Stimulated activated CD4-positive, alpha-beta T cell treated with anti-CD3 and anti-CD28 coated beads, Interleukin-15, amount 100 ng/mL, for 48 hours (primary cell): Measurements from ENCODE around the gene KCNAB3.

Experiments
- DNase-seq, 2 donors: peaks; one replicate each; pipeline ENCODE4 v3.0.0-alpha.2; 2020; ENCODE audit warnings: low read depth in 2 of 2

KCNAB3 gene

DNA sequence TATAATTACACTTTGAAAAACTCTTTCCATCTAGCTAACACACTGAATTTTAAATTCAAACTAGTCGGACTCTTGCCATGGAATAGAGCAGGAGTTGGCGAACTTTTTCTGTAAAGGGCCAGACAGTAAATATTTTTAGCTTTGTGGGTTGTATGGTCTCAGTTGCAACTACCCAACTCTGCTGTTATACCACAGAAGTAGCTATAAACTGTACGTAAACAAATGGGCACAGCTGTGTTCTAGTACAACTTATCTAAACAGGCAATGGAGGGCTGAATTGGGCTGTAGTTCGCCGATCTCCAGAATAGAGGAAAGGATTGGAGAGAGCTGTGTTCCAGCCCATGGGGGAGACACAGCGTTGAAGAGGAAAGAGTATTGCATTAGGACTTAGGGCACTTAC is 11.1 kb upstream of the KCNAB3 start:
- DNase-seq, result no peak

DNA sequence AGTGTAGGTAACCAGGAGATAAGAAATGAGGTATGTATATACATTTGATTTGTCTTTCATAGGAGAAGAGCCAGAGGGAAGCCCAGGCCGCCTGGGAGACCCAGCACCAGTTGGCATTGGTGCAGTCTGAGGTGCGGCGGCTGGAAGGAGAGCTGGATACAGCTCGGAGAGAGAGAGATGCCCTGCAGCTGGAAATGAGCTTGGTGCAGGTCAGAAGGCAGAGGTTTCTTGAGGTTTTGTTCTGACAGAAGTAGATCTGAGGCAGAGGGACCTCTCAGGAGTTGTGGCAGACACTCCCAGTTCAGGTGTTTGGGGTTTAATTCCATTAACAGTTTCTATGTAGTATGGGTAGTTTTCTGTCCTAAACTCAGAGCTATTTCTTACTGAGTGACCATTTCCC is 10.4 kb upstream of the KCNAB3 start:
- DNase-seq, result no peak

DNA sequence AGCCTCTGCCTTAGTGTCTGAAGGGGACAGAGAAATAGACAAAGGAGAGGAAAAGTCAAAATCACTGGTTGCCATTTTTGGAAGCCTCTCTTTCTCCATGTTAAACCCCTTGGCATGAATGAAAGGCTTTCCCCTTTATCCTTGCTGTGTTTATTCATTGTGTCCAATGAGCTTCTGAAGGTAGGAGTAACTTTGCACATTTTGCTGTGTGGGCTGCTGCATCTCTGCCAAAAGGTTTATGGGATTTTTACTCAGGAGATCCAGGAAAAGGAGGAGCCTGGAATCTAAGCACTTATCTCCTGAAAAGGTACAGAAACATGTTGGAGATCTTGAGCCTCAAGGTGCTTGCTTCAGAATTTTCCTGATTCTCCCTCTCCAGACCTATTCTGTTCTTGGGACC is 6.2 kb upstream of the KCNAB3 start:
- no peak for DNase-seq

DNA sequence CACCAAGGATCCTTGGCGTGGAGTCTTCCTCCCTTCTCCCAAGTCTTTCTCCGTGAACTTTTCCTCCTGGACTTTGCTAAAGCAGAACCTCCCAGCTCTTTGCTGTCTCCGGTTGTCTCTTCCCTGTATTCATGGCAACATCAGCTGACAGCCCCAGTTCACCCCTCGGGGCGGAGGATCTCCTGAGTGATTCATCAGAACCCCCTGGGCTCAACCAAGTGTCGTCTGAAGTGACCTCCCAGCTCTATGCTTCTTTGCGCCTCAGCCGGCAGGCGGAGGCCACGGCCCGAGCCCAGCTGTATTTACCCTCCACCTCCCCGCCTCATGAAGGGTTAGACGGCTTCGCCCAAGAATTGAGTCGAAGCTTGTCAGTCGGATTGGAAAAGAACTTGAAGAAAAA is 3.3 kb upstream of the KCNAB3 start:
- no peak for DNase-seq

DNA sequence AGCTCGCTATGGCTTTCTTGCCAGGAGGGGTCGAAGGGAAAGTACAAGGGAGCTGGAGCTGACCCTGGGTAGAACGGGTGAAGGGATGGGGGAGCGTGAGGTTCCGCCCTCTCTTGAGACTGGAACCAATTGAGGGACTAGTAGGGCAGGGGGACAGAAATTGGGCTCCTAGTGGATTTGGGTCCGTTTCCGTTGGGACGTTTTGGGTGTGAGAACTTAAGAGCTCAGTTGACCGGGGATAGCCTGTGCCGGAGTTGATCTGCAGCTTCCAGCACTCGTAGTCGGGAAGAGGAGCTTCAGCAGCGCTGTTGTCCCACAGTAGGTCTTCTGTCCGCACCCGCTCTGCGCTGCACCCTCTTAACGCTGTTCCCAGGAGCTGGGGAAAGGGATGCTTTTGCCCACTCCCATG is 2.8 kb upstream of the KCNAB3 start:
- DNase-seq, result no peak

DNA sequence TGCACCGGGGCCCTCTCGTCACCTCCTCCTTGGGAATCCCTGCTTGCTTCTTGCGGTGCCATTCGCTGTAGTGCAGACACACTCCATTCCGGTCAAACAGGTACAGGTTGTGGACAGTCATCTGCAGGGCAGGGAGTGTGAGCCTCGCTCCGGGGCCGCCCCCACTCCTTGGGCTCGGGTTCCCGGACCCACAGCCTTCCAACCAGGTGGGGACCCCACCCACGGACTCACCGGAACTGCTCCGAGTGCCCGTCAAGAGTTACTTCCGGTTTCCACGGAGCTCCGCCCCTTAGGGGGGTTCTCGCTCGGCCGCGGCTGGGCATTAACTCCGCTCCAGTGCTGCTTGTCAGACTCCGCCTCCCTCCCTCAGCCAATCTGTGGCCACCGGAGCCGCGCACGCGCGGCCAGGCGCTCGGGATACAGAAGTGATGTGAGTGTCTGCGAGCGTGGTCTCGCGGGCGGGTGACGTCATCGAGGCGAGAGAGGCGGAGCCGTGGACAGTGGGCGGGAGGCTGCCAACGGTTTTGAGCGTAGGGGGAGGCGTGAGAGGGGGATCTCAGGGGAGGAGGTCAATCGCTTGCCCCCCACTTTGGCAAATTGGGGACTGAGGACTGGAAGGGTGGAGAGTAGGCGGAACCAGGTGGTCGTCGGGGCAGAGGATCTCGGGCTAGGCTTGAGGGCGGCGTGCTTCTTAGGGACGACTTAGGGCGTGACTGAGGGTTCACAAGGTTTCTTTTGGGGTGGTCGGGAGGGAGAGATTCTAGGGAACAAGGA is 2.2 kb upstream of the KCNAB3 start, which contains the start of the genes CNTROB and TRAPPC1:
CNTROB (plus strand) TSS at position 498 of the 774 bp plus-strand sequence. CDS start 874 bp downstream, outside the sequence.
TRAPPC1 (minus strand) TSS at position 238 of the 774 bp plus-strand sequence; CDS start at position 121, 117 bp downstream.
- DNase-seq, result peak; percentile 99

DNA sequence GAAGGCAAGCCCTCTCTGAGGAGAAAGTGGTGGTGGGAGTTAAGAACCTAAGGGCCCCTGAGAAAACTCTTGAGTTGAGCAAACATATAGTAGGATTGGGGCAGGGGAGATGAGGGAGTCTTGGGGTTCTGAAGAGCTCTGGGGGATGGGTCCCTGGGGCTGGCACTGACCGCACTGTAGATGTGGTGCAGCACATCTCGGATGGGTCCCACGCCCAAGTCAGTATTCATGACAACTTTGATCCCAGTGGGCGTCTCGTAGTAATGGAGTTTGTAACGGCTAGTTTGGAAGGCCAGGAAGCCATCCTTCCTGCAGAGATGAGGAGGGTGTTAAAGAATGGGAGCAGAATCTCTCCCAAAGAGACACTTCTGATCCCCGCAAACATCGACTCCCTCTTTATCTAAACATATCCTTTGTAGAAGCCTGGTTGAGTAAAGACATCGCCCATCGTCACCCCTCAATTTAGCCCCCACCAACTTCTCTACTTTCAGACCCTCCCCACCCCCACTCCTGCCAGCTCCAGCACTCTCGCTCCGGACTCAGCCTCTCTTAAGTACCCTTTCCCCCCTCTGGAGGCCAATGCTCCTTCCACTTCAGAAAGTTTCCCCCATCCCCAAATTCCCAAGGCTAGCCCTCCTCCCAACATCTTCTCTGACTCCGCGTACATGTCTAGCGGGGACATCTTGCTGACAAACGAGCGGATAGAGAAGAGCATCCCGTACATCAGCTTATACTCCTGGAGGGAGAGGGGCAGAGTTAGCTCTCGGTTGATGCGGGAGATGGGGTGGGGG is 1.4 kb upstream of the KCNAB3 start:
- no peak for DNase-seq

DNA sequence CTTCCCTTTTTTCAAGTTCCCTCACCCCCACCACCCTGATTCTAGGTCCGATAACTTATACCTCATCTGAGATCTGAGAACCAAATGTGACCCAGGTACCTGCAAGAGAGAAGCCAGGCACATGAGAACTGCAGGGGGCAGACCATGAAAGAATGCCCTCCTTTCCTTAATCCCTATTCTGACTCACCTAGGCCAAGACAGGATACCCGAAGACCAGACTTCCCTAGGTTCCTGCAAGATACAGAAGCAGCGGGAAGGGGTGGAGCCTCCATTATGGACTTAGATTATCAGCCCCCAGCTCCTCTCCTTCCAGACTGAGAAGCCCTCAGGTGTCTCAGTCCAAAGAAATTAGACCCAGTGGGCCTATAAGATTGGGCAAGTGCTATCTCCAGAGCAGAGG is 2.1 kb downstream of the KCNAB3 start:
- no peak for DNase-seq

DNA sequence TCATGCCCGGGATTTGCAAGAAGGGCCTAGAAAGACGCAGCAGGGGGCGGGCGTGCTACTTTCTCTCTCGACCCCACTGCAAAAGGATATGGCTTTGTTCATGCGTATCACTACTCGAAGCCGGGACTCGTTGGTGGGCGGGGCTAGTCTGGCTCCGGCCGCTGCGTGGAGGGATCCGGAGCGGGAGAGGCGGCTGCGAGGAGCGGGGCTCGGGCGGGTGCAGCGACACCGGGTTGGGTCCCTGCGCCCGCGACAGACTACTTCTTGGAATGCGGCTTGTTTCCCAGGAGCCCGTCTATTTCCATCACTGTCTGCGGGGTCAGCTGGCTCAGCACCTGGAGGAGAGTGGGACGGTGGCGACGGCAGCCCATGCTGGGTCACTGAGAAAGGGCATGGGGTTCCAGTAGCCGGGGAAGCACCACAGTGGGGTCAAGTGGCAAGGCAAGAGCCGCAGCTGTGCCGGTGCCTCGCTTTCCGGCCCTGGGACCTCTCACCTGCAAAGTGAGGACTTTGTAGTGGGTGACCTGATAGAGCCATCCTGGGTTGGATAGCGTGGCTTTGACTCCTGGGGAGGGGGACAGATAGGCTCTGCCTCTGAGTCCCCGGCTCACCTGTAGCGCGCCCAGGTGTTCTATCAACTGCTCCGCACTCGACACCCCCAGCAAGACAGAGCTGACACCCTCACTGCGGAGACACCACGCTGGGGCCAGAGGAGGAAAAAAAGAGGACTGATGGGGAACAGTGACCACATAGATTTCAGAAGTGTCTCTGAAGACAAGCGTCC is 6.6 kb downstream of the KCNAB3 start:
- peak; percentile 64 to 75 for DNase-seq

DNA sequence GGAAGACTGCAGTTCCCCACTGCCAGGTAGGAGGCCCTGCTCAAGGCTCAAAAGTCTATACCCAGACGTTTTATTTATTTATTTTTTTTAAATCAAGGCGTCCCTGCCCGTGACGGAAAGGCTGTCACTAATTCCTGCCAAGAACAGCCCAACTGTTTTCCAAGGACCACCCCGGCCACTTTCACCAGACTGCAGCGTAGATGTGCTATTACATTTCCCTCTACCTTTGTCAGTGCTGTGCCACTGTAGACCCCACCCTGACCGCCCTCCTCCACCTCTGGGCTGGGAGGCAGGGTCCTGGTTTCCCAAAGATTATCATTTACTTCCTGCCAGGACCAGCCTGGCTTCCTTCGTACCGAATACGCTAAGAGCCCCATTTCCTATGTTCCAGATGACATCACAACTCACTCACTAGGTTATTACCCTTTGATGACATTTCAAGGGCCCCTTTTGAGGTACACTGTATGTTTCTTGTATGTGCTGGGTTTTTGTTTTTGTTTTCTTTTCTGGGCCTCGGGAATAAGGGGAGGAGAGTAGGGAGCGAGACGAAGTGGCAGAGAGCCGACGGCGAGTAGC is 7.3 kb downstream of the KCNAB3 start:
- DNase-seq, result no peak

DNA sequence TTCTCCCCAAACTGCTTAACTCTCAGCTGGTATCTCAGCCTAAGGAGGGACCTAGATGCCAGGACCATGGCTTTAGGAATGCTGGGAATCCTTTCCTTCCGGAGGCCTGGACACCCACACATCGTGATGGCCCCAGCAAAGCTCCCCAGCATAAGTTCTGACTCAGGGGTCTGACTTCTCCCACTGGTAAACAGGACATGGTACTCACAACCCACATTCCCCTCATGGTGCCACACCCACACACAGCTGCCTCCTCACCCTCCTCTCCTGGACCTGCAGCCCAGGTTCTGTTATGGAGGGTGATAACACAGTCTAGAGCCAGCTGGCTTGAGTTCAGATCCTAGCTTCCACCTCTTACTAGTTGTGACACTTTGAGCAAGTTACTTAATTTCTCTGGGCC is 12.8 kb downstream of the KCNAB3 start:
- no peak for DNase-seq

DNA sequence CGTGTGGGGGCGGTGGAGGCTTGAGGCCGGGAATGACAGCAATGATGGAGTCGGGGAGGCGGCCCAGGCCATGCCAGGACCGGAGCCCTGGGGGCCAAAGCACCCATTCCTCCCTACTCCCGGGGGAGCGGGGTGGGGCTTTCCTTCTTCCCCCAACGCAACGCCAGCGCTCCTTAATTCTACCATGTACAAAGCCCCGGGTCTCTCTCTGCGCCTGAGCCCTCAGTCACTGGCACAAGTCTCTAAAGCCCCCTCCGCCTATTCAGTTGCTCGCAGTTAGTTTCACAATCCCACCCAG is 13.3 kb downstream of the KCNAB3 start:
- DNase-seq, result no peak

DNA sequence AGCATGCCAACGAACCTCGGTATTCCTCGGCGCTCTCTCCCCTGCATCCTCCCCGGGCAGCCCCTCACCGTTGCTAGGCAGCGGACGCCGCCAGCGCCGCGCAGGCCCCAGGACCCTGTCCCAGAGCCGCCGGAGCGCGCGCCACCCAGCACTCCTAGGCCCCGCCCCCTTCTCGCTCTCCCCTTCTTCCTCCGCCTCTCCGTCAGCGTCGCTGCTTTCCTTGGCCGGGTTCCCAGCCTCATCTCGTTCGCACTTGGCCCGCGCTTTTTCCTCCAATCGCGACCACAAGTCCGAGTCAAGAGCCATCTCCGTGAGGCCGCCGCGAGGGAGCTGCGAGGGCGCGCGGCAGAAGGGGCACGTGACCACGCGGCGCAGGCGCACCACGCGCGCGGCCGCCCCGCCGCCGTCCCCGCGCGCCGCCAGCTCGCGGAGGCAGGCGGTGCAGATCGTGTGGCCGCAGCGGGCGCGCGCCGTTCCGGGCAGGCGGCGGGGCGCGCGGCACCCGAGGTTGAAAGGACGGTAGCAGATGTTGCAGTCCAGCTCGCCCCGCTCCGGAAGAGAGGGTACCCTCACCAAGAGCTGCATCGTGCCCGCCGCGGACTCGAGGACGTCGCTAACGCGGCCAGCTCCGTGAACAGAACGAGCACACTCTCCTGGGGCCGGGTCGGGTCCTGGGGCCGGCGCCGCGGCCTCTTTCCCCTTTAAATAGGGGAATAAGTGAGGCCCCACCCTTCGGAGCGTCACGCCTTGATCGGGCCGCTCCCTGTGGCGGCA is 13.9 kb downstream of the KCNAB3 start, which contains the start of gene RNF227:
RNF227 (minus strand) TSS at position 679 of the 774 bp plus-strand sequence; CDS start at position 585, 94 bp downstream.
- peak; percentile 86 to 88 for DNase-seq

DNA sequence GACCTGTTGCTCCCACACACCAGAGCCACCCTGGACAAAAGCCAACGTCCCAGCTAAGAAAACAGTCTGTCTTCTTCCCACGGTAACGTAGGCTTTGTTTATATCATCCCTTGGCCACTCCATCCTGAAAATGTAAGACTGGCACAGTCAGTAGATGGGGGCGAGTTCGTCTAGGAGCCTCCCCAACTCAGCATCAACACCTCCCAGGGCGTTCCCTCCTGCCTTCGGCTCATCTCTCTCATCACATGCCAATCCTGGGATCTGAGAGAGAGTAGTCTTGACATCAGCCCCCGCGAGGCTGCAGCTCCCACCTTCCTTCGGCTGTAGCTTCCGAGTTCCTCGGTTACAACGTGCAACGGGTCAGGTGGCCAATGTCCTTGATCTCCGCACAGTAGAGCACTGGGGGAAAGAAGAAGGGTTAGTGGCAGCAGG is 14.5 kb downstream of the KCNAB3 start:
- DNase-seq, result no peak

DNA sequence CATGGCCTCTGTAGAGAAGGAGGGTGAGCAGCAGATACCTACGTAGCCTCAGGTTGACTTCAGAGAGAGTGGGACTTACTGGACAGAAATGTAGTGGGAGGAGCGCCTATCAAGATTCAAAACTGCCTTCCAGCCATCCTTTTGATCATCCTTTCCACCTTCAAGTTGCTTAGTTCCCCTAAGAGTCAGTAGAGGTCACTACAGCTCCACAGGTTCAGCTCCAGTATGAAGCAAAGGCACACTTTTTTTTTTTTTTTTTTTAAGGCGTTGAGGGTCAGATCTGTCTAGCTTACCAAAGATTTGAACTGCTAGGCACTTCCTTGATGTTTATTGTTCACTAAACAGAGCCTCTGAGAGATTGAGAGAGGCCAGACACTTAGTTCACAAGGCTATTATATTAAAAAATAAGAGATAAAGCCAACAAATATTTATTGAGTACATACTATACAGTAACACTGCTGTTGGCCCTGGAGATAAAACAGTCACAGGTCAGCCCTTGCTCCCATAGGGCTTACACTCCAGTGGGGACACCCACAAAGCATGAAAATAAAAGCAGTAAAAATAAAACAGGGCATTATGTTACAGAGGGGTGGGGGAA is 16.6 kb downstream of the KCNAB3 start:
- no peak for DNase-seq

DNA sequence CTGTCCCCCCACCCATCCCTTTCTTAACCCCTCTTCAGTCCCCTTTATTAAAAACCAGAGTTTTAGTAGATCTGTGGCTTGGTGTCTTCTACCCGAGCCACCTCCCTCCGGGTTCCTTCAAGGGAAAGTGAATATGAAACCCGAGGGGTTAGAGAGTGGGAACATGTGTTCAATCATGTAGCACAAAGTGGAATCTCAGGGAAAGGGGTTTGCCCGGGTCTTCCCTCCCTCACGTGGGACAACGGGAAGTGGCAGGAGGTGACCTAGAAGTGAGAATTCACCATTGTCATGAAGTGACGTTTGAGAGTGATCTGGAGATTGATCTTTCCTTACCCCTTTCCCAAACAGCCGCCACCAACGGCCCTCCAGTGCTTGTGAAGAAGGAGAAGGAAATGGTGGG is 18.5 kb downstream of the KCNAB3 start:
- no peak for DNase-seq

DNA sequence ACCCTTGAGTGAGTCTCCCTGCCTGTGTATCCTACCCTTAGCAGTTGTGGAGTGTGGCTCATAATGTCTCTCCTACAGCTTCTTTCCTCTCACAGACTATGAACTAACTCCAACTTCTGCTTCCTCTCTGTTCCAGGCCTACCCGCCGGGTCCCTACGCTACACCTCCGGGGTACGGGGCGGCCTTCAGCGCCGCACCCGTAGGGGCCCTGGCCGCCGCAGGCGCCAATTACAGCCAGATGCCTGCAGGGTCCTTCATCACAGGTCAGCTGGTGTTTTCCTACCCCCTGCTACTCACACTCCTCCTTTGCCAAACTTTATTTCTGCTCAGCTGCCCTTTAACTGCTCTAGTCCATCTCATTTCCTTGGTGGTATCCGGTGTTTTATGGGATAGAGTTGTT is 18.9 kb downstream of the KCNAB3 start:
- no peak for DNase-seq

DNA sequence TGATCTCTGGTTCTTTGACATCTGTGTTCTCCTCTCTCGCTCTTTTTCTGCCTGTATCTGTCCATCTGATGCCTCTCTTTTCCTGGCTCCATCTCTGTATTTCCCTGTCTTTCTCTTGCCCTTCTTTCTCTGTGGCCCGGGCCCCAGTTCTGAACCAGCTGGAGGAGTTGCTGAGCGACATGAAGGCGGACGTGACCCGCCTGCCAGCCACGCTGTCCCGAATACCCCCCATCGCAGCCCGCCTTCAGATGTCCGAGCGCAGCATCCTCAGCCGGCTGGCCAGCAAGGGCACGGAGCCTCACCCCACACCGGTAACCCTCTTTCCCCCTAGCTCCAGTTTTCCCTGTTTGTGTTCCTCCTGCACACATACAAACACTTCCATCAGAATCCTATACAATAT is 19.4 kb downstream of the KCNAB3 start:
- DNase-seq, result no peak

DNA sequence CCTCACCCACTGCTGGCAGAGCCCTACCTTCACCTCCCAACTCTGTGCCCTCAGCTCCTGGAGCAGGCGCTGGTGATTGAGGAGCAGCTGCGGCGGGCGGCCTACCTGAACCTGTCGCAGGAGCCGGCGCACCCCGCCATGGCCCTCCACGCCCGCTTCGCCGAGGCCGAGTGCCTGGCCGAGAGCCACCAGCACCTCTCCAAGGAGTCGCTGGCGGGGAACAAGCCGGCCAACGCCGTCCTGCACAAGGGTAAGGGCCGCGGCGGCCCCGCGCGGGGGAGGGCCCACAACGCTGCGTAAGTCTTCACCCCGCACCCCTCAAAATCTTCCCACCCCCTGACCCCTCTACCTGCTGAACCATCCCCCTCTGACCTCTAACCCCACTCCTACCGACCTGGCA is 20.6 kb downstream of the KCNAB3 start:
- no peak for DNase-seq
